ENCODE results near the gene IGF1.

DNA sequence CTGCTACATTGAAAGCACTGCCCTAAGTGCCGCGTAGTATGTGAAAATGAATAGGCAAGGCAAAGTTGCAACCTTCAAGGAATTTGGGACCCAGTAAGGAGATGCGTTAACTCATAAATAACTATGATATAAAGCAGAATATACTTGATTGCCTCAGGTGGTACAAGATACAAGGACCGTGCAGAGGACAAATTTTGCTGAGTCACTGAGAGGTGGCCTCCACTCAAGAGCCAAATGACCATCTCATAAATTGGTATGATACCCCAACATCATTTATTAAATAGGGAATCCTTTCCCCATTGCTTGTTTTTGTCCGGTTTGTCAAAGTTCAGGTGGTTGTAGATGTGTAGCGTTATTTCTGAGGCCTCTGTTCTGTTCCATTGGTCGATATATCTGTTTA is 35.7 kb downstream of the IGF1 start:
- TF ChIP-seq, protein P1, sequence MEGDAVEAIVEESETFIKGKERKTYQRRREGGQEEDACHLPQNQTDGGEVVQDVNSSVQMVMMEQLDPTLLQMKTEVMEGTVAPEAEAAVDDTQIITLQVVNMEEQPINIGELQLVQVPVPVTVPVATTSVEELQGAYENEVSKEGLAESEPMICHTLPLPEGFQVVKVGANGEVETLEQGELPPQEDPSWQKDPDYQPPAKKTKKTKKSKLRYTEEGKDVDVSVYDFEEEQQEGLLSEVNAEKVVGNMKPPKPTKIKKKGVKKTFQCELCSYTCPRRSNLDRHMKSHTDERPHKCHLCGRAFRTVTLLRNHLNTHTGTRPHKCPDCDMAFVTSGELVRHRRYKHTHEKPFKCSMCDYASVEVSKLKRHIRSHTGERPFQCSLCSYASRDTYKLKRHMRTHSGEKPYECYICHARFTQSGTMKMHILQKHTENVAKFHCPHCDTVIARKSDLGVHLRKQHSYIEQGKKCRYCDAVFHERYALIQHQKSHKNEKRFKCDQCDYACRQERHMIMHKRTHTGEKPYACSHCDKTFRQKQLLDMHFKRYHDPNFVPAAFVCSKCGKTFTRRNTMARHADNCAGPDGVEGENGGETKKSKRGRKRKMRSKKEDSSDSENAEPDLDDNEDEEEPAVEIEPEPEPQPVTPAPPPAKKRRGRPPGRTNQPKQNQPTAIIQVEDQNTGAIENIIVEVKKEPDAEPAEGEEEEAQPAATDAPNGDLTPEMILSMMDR (IDR thresholded peaks at IDR 0.05 in 2 of 3, conservative IDR thresholded peaks at IDR 0.05 in 1 of 3; ENCODE audit: borderline replicate concordance in 1 of 3, insufficient read depth in 1 of 3, low read depth in 2 of 3, low read length in 2 of 3) = no peak
- TF ChIP-seq ZFX (IDR thresholded peaks at IDR 0.05) (no peak), SRF (IDR thresholded peaks at IDR 0.05; ENCODE audit: low read depth) (no peak), POLR2A (IDR thresholded peaks at IDR 0.05; ENCODE audit: borderline replicate concordance, extremely low read depth, insufficient read depth, insufficient read length) (no peak), RAD21 (IDR thresholded peaks at IDR 0.05; ENCODE audit: low read depth) (no peak), JUND (IDR thresholded peaks at IDR 0.05) (no peak), ZNF274 (IDR thresholded peaks at IDR 0.05; ENCODE audit: low read depth, low read length) (no peak), YY1 (IDR thresholded peaks at IDR 0.05; ENCODE audit: extremely low read depth, insufficient replicate concordance, low read depth, low read length) (no peak), FOSL1 (IDR thresholded peaks at IDR 0.05; ENCODE audit: low read depth) (no peak), EZH2 (IDR thresholded peaks at IDR 0.05) (no peak), POLR2AphosphoS5 (IDR thresholded peaks at IDR 0.05; ENCODE audit: low read depth, low read length) (no peak), ELF1 (IDR thresholded peaks at IDR 0.05; ENCODE audit: borderline replicate concordance, low read depth) (no peak)
- TF ChIP-seq, protein P2, sequence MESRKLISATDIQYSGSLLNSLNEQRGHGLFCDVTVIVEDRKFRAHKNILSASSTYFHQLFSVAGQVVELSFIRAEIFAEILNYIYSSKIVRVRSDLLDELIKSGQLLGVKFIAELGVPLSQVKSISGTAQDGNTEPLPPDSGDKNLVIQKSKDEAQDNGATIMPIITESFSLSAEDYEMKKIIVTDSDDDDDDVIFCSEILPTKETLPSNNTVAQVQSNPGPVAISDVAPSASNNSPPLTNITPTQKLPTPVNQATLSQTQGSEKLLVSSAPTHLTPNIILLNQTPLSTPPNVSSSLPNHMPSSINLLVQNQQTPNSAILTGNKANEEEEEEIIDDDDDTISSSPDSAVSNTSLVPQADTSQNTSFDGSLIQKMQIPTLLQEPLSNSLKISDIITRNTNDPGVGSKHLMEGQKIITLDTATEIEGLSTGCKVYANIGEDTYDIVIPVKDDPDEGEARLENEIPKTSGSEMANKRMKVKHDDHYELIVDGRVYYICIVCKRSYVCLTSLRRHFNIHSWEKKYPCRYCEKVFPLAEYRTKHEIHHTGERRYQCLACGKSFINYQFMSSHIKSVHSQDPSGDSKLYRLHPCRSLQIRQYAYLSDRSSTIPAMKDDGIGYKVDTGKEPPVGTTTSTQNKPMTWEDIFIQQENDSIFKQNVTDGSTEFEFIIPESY (IDR thresholded peaks at IDR 0.05; ENCODE audit: extremely low read depth, insufficient replicate concordance, low read length) = no peak
- TF ChIP-seq, protein P3, sequence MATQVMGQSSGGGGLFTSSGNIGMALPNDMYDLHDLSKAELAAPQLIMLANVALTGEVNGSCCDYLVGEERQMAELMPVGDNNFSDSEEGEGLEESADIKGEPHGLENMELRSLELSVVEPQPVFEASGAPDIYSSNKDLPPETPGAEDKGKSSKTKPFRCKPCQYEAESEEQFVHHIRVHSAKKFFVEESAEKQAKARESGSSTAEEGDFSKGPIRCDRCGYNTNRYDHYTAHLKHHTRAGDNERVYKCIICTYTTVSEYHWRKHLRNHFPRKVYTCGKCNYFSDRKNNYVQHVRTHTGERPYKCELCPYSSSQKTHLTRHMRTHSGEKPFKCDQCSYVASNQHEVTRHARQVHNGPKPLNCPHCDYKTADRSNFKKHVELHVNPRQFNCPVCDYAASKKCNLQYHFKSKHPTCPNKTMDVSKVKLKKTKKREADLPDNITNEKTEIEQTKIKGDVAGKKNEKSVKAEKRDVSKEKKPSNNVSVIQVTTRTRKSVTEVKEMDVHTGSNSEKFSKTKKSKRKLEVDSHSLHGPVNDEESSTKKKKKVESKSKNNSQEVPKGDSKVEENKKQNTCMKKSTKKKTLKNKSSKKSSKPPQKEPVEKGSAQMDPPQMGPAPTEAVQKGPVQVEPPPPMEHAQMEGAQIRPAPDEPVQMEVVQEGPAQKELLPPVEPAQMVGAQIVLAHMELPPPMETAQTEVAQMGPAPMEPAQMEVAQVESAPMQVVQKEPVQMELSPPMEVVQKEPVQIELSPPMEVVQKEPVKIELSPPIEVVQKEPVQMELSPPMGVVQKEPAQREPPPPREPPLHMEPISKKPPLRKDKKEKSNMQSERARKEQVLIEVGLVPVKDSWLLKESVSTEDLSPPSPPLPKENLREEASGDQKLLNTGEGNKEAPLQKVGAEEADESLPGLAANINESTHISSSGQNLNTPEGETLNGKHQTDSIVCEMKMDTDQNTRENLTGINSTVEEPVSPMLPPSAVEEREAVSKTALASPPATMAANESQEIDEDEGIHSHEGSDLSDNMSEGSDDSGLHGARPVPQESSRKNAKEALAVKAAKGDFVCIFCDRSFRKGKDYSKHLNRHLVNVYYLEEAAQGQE (IDR thresholded peaks at IDR 0.05; ENCODE audit: low read depth) = no peak
